Psoas muscle (tissue), 8 donors: Measurements from ENCODE around the gene UMODL1. TPM values are rescaled to one million over a fixed set of nuclear protein-coding genes. Genes with fewer than 3 reads are reported as not detected.

ENCODE experiments used
- ATAC-seq, 4 donors: fragments of 200-7000 bp; cut with Tn5 transposase; one replicate each; pipeline ENCODE4 v1.9.1; 2020; ENCODE audit warnings: moderate library complexity in 3 of 4, mild to moderate bottlenecking in 2 of 4
- DNase-seq, 2 donors: peaks; one replicate each; pipeline ENCODE4 v3.0.0-alpha.2; 2020
- H3K27ac ChIP-seq: fragments of 200-600 bp; one replicate; pipeline ENCODE4 v1.8.0; 2022
- H3K27me3 ChIP-seq, 3 donors: fragments of 200-600 bp in 1 of 3; one replicate each; pipeline versions ENCODE4 v1.6.1 to v1.8.0; 2013 to 2022; ENCODE audit warnings: low read length in 2 of 3, mild to moderate bottlenecking in 2 of 3, moderate library complexity in 1 of 3; ENCODE audit not compliant: insufficient read depth in 3 of 3
- H3K36me3 ChIP-seq, 2 donors: fragments of 200-600 bp in 1 of 2; one replicate each; pipeline versions ENCODE4 v1.6.1 to v1.8.0; 2013 to 2022; ENCODE audit warnings: low read depth in 1 of 2, mild to moderate bottlenecking in 1 of 2, moderate library complexity in 1 of 2; ENCODE audit not compliant: insufficient read depth in 1 of 2
- H3K4me1 ChIP-seq: fragments of 200-600 bp; one replicate; pipeline ENCODE4 v1.8.0; 2022
- H3K4me3 ChIP-seq: fragments of 200-600 bp; one replicate; pipeline ENCODE4 v1.8.0; 2022; ENCODE audit warnings: mild to moderate bottlenecking
- H3K9me3 ChIP-seq: fragments of 200-600 bp; one replicate; pipeline ENCODE4 v1.8.0; 2022
- WGBS, 3 donors: extraction: QIAGEN DNeasy Blood & Tissue Kit; methylation state at CpG; one replicate each; pipeline versions ENCODE4 v1.1.6 to v1.1.7; 2013; 5-methylcytosine and 5-hydroxymethylcytosine counted together
- intact Hi-C, 2 donors: fragments of 100-400 bp; cut with DNase I; formaldehyde crosslinking; loops; one replicate each; pipeline versions ENCODE4 v1.11.0 to v1.14.2; 2022
- polyA plus RNA-seq, 3 donors: library from polyadenylated mRNA; stranded (reverse); fragments of 200-250 nt; gene quantifications; one replicate each; pipeline ENCODE4 v1.2.3, GENCODE V29; 2013
- total RNA-seq, 4 donors: library from RNA; stranded (reverse); fragmentation: NEBNext Ultra II Directional in 2 of 4; extraction: Animal tissue kit (Norgen Biotek cat#: 25700) in 2 of 4; gene quantifications; one replicate each; pipeline versions ENCODE4 v1.2.1 to v1.2.4, GENCODE V29; 2021 to 2023
- TF ChIP-seq, protein P1 (sequence below): fragments of 200-600 bp; IDR thresholded peaks from one replicate; pipeline ENCODE4 v1.8.0; 2022; ENCODE audit warnings: antibody characterized with exemption
- donor health status: healthy with polysubstance abuse.
- donor health status: DM: no; HTN: no; CAD: no; lungs with moderate emphysema.
- donor health status: Bipolar disorder and iron deficiency.
- donor health status: healthy.
- donor health status: DM: yes; HTN: yes; CAD: no.
- donor health status: DM: no; HTN: no; CAD: no.
- donor health status: DM: no; HTN: no; CAD: no.
- donor health status: DM: yes; HTN: yes; CAD: no.

The UMODL1 gene
- total and polyA plus RNA-seq, 7 donors: not detected

- Histone ChIP-seq H3K27ac (no peak overlapping the region), H3K27me3 (no peaks in the 10 kb centered on the region), H3K36me3 (no peaks in the 10 kb centered on the region), H3K4me1 (no peaks in the 10 kb centered on the region), H3K4me3 (no peak overlapping the region), H3K9me3 (no peaks in the 10 kb centered on the region)
- intact Hi-C loops: loop anchor here in 1 of 2 donors (10.0 kb wide), 1 partner anchor 63 kb away; no protein-coding TSS in a partner anchor
- WGBS, 3 donors: 68 to 80% (median 77%) methylated on average over 9 of the region's 9 CpGs
- TF ChIP-seq, protein P1, sequence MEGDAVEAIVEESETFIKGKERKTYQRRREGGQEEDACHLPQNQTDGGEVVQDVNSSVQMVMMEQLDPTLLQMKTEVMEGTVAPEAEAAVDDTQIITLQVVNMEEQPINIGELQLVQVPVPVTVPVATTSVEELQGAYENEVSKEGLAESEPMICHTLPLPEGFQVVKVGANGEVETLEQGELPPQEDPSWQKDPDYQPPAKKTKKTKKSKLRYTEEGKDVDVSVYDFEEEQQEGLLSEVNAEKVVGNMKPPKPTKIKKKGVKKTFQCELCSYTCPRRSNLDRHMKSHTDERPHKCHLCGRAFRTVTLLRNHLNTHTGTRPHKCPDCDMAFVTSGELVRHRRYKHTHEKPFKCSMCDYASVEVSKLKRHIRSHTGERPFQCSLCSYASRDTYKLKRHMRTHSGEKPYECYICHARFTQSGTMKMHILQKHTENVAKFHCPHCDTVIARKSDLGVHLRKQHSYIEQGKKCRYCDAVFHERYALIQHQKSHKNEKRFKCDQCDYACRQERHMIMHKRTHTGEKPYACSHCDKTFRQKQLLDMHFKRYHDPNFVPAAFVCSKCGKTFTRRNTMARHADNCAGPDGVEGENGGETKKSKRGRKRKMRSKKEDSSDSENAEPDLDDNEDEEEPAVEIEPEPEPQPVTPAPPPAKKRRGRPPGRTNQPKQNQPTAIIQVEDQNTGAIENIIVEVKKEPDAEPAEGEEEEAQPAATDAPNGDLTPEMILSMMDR: no peak
- ATAC-seq: no peak
- no peak for DNase-seq
These were observed 19.3 kb upstream of the UMODL1 start for GRCh38 chr21:42051788-42052187.

- 85 to 97% (median 91%) methylated on average over 9 of the region's 9 CpGs for WGBS, 3 donors
- Histone ChIP-seq H3K27me3 (no peaks in the 10 kb centered on the region), H3K4me1 (peaks cover 3% of the 10 kb centered on the region), H3K4me3 (no peak overlapping the region), H3K27ac (no peak overlapping the region), H3K9me3 (no peaks in the 10 kb centered on the region), H3K36me3 (no peaks in the 10 kb centered on the region)
- TF ChIP-seq, protein P1: no peak
- DNase-seq (no peak), ATAC-seq (no peak)
- intact Hi-C loops: loop anchor here in 1 of 2 donors (10.0 kb wide), 1 partner anchor 59 kb away; no protein-coding TSS in a partner anchor
These were observed 15.7 kb upstream of the UMODL1 start for GRCh38 chr21:42055425-42055824.

GRCh38 chr21:42056468-42056867, 14.6 kb upstream of the UMODL1 start:
- no peak for DNase-seq
- TF ChIP-seq, protein P1: no peak
- H3K9me3 ChIP-seq: no peaks in the 10 kb centered on the region
- H3K27ac ChIP-seq: no peak overlapping the region
- no peak for ATAC-seq
- 66 to 77% (median 67%) methylated on average over 11 of the region's 11 CpGs for WGBS, 3 donors
- no peaks in the 10 kb centered on the region for H3K36me3 ChIP-seq
- H3K4me3 ChIP-seq: no peak overlapping the region
- peaks cover 3% of the 10 kb centered on the region for H3K4me1 ChIP-seq
- no peaks in the 10 kb centered on the region for H3K27me3 ChIP-seq
- intact Hi-C loops: loop anchor here in 1 of 2 donors (10.0 kb wide), 1 partner anchor 58 kb away; no protein-coding TSS in a partner anchor

DNA sequence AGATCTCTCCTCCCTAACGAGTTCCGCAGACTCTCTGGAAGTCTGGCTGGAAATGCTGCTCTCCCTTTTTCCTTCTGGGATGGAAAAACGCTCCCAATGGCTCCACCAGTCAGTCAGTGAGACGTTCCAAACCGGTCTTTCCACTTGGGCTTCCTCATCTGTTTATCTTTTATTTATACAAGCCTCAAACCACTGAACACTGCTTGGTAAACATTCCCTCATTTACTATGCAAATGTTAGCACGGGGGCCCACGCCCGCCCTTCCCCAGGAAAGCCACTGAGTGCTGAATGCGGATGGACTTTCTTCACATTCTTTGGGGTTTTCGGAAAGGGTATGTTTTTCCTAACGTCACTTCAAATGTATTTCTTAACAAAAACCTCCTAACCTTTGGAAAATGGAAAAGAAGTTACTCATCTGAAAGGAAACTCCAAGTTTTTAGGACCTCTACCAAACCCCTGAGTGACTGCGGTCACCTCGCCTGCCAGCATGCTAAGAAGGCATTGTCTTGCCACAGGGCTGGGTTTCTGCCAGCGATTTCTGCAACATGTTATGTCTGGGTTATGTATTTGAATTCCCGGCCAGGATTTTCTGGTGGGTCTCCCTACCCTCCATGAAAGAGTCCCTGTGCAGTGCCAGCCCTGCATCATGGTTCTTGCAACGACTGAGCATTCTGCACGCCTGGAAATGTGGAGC, 14.0 kb upstream of the UMODL1 start:
- no peaks in the 10 kb centered on the region for H3K9me3 ChIP-seq
- H3K27ac ChIP-seq: no peak overlapping the region
- no peaks in the 10 kb centered on the region for H3K36me3 ChIP-seq
- intact Hi-C loops: loop anchor here in 1 of 2 donors (10.0 kb wide), 1 partner anchor 58 kb away; no protein-coding TSS in a partner anchor
- H3K27me3 ChIP-seq: peaks cover 0 to 5% (median under 1%) of the 10 kb centered on the region in 3 donors
- H3K4me1 ChIP-seq: peaks cover 3% of the 10 kb centered on the region
- no peak for ATAC-seq
- H3K4me3 ChIP-seq: no peak overlapping the region
- 42 to 46% (median 46%) methylated on average over 17 of the region's 17 CpGs for WGBS, 3 donors
- TF ChIP-seq, protein P1: no peak
- DNase-seq: peak in 1 of 2 donors; percentile 50
